IPS DF 6.9 (cell line): ENCODE data around the gene P2RX2.

Experiments used
- DNase-seq: peaks from one replicate; pipeline ENCODE4 v3.0.0-alpha.2; 2013; ENCODE audit warnings: low read depth, low spot score
- H3K27ac ChIP-seq: one replicate; pipeline ENCODE4 v1.5.1; 2013; ENCODE audit warnings: low read length, control low read depth
- H3K27me3 ChIP-seq: 2 replicates; pipeline ENCODE4 v1.6.1; 2013; ENCODE audit warnings: mild to moderate bottlenecking, low read length; ENCODE audit not compliant: control insufficient read depth, insufficient read depth
- H3K36me3 ChIP-seq: 2 replicates; pipeline ENCODE4 v1.6.1; 2013; ENCODE audit warnings: low read length; ENCODE audit not compliant: control insufficient read depth, insufficient read depth
- H3K4me1 ChIP-seq: 2 replicates; pipeline ENCODE4 v1.6.1; 2013; ENCODE audit warnings: low read length; ENCODE audit not compliant: control insufficient read depth, insufficient read depth
- H3K4me3 ChIP-seq: 2 replicates; pipeline ENCODE4 v1.5.1; 2013; ENCODE audit warnings: mild to moderate bottlenecking, low read length
- H3K9me3 ChIP-seq: 2 replicates; pipeline ENCODE4 v1.6.1; 2013; ENCODE audit warnings: low read length, inconsistent platforms; ENCODE audit not compliant: control insufficient read depth, insufficient read depth
- whole genome bisulfite sequencing: extraction: QIAGEN DNeasy Blood & Tissue Kit; methylation state at CpG from one replicate; pipeline ENCODE4 v1.1.7; 2013; ENCODE audit warnings: mixed read lengths, missing lambda C conversion rate; ENCODE audit not compliant: insufficient read length, insufficient coverage; 5-methylcytosine and 5-hydroxymethylcytosine counted together

The P2RX2 gene

DNA sequence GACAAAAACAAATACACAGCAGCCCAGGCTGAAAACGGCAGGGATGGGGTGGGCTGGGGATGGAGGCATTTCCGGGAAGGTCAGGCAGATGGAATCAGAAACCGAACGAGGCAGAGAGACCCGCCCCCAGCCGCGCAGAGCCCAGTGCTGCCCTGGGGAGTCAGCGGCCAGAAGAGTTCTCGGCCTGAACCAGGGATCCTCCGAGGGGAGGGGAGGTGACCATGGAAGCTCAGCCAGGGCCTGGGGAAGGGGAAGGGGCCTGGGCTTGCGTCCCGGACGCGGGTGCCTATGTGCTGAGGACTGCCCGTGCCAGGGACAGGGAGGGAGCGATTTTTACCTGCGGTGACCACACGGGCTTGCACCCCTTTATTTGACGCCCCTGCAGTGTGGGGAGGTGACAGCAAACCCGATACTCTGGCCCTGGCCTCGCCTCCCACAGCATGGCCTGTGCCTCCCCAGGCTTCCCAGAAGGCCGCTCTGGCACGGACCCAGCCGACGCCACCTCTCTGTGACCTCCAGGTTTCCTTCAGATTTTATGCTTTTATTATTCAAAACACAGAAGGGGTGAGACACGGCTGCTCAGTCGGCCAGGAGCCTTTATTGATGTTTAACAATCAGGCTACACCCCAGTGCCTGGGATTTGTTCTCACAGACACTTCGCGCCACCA lies 15.9 kb upstream of the P2RX2 start:
- no peaks in the 10 kb centered on the region for H3K9me3 ChIP-seq
- no peak for DNase-seq
- H3K36me3 ChIP-seq, result no peaks in the 10 kb centered on the region
- WGBS, result no CpG with 5 or more reads among the region's 29 CpGs
- H3K27me3 ChIP-seq, result peaks cover 4% of the 10 kb centered on the region; the same call in 1 of the 2 replicates
- no peak overlapping the region for H3K4me3 ChIP-seq
- 0 out of 2 replicates have a peak, but pooled peaks cover 4% of the 10 kb centered on the region for H3K4me1 ChIP-seq
- no peak overlapping the region for H3K27ac ChIP-seq

DNA sequence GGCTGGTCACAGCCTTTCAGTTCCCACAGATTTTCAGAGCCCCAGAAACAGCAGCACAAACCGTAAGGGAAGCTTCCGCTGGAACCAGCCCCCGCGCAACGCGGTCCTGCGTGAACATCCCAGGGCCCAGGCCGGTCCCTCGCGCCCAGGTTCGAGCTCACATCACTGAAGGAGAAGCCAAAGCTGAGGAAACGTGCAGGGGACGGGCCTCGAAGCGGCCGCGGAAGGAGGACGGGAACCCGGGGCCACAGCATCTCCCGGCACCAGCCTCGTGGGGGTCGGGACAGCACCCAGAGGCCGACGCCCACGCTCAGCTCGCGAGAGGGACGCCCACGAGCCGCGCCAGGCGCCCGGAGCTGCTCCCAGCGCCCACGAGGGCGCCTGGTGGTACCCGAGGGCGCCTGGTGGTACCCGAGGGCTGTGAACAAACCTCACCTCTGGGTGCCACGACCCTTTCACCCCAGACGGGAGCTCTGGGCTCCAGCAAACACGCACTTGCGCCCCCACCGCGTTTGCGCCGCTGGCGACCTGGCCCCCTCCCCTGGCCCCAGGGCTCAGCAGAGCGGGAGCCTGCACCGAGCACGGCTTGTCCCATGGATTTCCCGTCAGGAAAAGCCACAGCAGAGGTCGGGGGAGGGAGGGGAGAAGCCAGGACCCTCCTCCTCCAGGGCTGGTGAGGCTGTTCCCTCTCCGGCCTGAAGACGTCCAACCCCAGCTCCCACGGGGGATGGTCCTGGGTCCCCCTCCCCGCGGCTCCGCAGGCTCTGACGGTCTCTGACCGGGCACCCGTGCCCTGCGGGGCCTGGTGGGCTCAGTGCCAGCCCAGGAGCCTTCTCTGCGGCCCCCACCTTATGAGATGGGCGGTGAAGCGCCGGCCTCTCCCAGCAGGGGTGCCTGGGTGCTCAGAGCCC lies 15.1 kb upstream of the P2RX2 start:
- Histone ChIP-seq H3K4me3 (no peak overlapping the region), H3K27me3 (peaks cover 4% of the 10 kb centered on the region; the same call in 1 of the 2 replicates), H3K4me1 (0 out of 2 replicates have a peak, but pooled peaks cover 4% of the 10 kb centered on the region), H3K9me3 (no peaks in the 10 kb centered on the region), H3K36me3 (no peaks in the 10 kb centered on the region), H3K27ac (no peak overlapping the region)
- WGBS, result no CpG with 5 or more reads among the region's 67 CpGs
- DNase-seq, result no peak

DNA sequence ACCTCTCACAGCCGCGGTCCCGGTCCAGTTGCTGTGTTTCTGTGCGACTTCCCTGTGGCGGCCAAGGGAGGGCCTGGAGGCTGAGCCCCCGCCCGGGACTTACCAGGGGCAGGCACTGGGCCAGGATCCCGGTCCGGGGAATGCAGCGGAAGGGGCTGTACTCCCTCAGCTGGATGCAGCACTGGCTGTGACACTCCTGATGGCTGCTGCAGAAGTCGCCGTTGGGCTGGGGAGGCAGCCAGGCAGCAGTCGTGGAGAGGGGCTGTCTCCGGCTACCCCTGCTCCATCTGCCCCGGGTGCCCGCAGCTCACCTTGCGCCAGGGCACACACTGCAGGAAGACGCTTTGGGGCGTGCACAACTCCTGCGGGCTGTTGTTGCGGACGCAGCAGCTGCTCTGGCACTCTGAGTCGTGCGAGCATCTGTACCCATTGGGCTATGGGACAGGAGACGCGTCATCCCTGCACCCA lies 14.4 kb upstream of the P2RX2 start:
- no peaks in the 10 kb centered on the region for H3K36me3 ChIP-seq
- no CpG with 5 or more reads among the region's 26 CpGs for WGBS
- no peak overlapping the region for H3K4me3 ChIP-seq
- DNase-seq, result no peak
- no peak overlapping the region for H3K27ac ChIP-seq
- H3K9me3 ChIP-seq, result no peaks in the 10 kb centered on the region
- H3K27me3 ChIP-seq, result peaks cover 7% of the 10 kb centered on the region; the same call in 1 of the 2 replicates
- 0 out of 2 replicates have a peak, but pooled peaks cover 4% of the 10 kb centered on the region for H3K4me1 ChIP-seq

DNA sequence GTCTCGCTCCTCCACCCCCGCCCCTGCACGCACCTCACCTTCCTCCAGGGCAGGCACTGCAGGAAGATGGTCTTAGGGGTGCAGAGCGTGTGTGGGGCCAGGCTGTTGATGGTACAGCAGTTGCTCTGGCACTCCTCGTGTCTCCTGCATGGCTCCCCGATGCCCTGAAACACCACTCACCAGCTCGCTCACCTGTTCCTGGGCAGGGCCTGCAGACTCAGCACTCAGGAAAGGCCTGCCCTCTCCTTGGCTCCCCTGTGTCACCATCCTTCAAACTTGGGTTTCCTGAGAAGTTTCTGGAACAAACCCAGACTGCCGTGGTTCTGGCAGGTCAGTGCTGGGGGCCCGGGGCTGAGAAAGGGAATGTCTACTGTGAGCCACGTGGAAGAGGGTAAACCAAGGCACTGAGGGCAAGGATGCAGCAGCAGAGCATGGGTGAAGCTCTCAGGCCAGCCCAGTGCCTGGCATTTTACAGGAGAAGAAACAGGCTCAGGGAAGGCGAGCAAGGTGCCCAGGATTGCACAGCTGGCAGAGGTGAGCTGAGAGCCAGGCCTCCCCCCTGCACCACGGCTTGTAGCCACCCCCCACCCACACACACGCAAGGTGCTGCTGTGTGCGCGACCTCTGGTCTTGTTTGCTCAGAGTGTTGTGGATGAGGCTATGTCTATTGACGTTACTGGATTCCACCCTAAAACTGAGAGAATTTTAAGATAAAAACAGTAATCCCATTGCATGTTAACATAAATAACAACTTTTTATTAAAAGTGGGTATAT lies 13.7 kb upstream of the P2RX2 start:
- Histone ChIP-seq H3K36me3 (no peaks in the 10 kb centered on the region), H3K4me3 (no peak overlapping the region), H3K27me3 (peaks cover 7% of the 10 kb centered on the region; the same call in 1 of the 2 replicates), H3K9me3 (no peaks in the 10 kb centered on the region), H3K4me1 (0 out of 2 replicates have a peak, but pooled peaks cover 4% of the 10 kb centered on the region), H3K27ac (no peak overlapping the region)
- no peak for DNase-seq
- WGBS, result no CpG with 5 or more reads among the region's 16 CpGs

DNA sequence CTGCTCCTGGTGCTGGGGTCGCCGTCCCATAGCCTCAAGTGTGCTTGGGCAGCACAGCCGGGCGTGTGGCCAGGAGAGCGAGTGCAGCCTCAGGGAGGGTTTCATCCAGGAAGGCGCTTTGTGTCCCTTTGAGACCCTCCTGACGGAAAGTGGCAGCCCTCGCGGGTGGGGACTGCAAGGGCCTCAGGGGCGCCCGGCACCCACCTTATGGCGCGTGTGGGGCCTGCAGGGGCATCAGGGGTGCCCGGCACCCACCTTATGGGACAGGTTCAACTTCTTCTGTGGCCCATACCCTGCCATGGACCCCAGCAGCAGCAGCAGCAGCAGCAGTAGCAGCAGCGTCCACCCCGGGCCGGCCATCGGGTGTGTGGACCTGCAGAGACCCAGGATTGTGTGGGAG lies 12.7 kb upstream of the P2RX2 start:
- H3K4me1 ChIP-seq, result 0 out of 2 replicates have a peak, but pooled peaks cover 2% of the 10 kb centered on the region

DNA sequence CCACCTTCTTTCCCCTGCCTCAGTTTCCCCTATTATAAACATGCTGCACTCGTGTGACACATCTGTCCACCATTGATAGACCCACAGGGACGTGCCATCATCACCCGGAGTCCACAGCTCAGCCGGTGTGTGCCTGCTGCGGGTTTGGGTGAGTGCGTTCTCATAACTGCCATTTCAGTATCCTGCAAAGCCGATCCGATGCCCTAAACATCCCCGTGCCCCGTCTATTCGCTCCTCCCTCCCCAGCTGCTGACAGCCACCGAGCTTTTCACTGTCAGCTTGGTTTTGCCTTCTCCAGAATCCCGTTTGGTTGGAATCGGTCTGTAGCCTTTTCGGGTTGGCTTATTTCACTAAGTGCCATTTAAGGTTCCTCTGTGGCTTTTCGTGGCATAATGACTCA lies 12.1 kb upstream of the P2RX2 start:
- H3K4me1 ChIP-seq, result no peaks in the 10 kb centered on the region
- no CpG with 5 or more reads among the region's 16 CpGs for WGBS
- no peak overlapping the region for H3K27ac ChIP-seq
- H3K36me3 ChIP-seq, result no peaks in the 10 kb centered on the region
- H3K4me3 ChIP-seq, result no peak overlapping the region
- no peaks in the 10 kb centered on the region; the same call in 1 of the 2 replicates for H3K9me3 ChIP-seq
- no peak for DNase-seq
- peaks cover 8% of the 10 kb centered on the region for H3K27me3 ChIP-seq

More for the DNA sequence above, 12.7 kb upstream of the P2RX2 start:
- Histone ChIP-seq H3K27ac (no peak overlapping the region), H3K27me3 (peaks cover 7% of the 10 kb centered on the region; the same call in 1 of the 2 replicates), H3K36me3 (no peaks in the 10 kb centered on the region), H3K4me3 (no peak overlapping the region), H3K9me3 (no peaks in the 10 kb centered on the region)
- no CpG with 5 or more reads among the region's 18 CpGs for WGBS
- no peak for DNase-seq

DNA sequence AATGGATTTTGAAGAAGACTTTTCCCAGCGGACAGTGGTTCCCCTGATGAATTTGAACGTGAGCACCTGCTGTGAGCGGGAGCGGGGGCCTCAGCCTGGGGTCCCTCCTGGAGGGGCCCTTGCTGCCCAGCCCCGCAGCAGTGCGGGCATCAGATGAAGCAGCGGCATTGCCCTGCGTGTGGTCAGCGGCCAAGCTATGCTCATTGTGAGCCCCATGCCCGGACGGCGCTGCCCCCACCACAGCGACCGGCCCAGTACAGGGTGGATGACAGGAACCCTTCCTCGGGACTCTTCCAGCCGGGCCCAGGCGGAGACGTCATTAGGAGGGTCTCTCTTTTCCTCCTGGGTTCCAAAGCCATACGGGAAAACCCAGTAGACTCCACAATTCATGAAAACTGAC lies 11.6 kb upstream of the P2RX2 start:
- no CpG with 5 or more reads among the region's 19 CpGs for WGBS
- Histone ChIP-seq H3K4me1 (no peaks in the 10 kb centered on the region), H3K27me3 (peaks cover 5% of the 10 kb centered on the region), H3K36me3 (no peaks in the 10 kb centered on the region), H3K9me3 (no peaks in the 10 kb centered on the region; the same call in 1 of the 2 replicates), H3K4me3 (no peak overlapping the region), H3K27ac (no peak overlapping the region)
- DNase-seq, result no peak

DNA sequence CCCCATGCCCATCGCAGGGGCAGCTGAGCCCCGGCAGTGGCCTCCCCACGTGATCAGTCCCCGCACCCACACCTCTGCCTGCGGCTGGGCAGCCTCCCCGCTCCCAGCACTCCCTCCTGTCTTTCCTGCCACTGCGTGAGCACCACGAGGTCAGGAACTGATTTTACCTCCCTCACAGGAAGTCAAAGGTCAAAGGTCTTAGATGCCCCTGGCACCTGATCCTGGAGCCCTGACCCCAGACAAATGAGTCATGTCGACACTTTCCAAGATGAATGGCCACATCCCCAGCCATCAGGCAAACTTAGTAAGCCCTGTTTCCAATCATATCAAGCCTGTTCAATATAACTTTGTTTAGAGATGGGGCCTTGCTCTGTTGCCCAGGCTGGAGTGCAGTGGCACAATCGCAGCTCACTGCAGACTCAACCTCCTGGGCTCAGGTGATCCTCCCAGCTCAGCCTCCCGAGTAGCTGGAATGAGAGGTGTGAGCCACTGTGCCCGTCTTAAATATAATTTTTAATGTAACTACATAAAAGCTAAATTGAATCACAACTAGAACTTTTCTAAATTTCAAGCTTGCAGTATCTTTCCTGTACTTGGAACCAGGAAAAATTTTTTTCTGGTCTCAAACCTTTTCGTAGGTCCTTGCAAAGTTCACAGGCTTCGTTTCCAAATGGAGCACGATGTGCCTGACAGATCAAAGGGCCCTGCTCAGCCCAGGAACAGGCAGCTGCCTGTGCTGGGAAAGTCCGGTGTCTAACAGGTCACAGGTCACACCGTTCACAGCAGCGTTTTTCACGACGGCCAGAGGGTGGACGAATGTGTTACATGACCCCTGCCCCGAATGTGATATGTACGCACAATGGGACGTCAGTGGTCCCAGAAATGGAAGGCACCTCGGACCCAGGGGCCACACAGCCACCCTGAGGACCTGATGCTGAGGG lies 10.1 kb upstream of the P2RX2 start:
- no peaks in the 10 kb centered on the region for H3K36me3 ChIP-seq
- no peaks in the 10 kb centered on the region; the same call in 1 of the 2 replicates for H3K9me3 ChIP-seq
- no CpG with 5 or more reads among the region's 25 CpGs for WGBS
- peaks cover 7% of the 10 kb centered on the region for H3K27me3 ChIP-seq
- H3K4me3 ChIP-seq, result no peak overlapping the region
- no peaks in the 10 kb centered on the region for H3K4me1 ChIP-seq
- no peak for DNase-seq
- no peak overlapping the region for H3K27ac ChIP-seq

DNA sequence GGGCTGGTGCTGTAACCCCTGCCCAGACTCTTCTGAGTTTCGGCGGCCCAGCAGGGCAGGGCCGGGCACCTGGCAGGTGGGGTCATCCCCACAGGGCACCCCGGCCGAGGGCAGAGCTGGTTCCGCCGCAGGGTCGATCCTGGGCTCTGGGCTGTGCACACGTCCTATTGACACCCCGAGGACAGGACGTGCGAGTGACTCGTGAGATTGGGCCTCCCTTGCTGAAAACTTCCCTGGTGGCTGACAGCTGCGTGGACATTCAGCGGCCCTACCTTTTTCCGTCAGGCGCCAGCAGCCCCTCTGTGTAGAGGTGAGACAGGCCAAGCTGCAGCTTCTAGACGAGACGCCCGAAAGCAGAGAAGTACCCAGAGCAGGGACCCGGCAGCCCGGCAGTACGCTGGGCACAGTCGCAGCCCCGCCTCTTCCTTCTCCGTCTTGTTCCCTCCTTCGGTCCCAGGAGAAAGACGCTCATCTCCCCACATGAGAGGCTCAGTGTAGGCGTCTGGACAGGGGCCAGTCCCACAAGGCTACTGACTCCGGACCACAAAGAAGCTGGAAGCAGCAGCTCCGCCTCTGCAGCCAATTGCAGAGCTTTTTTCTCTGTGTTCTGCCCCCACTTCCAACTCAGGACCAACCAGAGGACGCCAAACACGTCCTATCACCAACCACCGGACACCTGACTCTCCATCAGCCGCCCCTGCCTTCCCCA lies 8.4 kb upstream of the P2RX2 start, which contains the start of gene LRCOL1:
Gene LRCOL1 (minus strand): TSS at position 532 of the 709 bp plus-strand sequence. CDS start 4,331 bp downstream, outside the sequence.
- no peaks in the 10 kb centered on the region; the same call in 1 of the 2 replicates for H3K9me3 ChIP-seq
- H3K27me3 ChIP-seq, result peaks cover 9% of the 10 kb centered on the region
- H3K36me3 ChIP-seq, result no peaks in the 10 kb centered on the region
- H3K4me1 ChIP-seq, result no peaks in the 10 kb centered on the region
- no peak for DNase-seq
- H3K27ac ChIP-seq, result no peak within 1 kb of the TSS
- no peak within 1 kb of the TSS for H3K4me3 ChIP-seq
- WGBS, result no CpG with 5 or more reads among the region's 35 CpGs
